Neural cell (in vitro differentiated cells): ENCODE results near the gene SH3PXD2B.

ENCODE experiments used
- CTCF ChIP-seq: fragments of 450-650 bp; IDR thresholded peaks from 2 replicates; pipeline ENCODE4 v1.5.1; 2014; ENCODE audit warnings: antibody characterized with exemption, mild to moderate bottlenecking, moderate library complexity; ENCODE audit not compliant: poor library complexity, severe bottlenecking
- EP300 ChIP-seq: fragments of 450-650 bp; conservative IDR thresholded peaks from 2 replicates; pipeline ENCODE4 v1.6.1; 2014; ENCODE audit warnings: antibody characterized with exemption, mild to moderate bottlenecking, moderate library complexity; ENCODE audit not compliant: poor library complexity, severe bottlenecking
- EZH2 ChIP-seq: fragments of 200-600, 300-800 bp; shearing (Covaris generic), sonication (generic); IDR thresholded peaks from 2 replicates; pipeline ENCODE4 v1.6.1; 2014; ENCODE audit warnings: antibody characterized with exemption, low read length, borderline replicate concordance, mild to moderate bottlenecking; ENCODE audit not compliant: insufficient read depth, poor library complexity, severe bottlenecking
- MXI1 ChIP-seq: fragments of 450-650 bp; conservative IDR thresholded peaks from 2 replicates; pipeline ENCODE4 v1.6.1; 2014; ENCODE audit warnings: antibody characterized with exemption, mild to moderate bottlenecking; ENCODE audit not compliant: poor library complexity, severe bottlenecking
- POLR2AphosphoS5 ChIP-seq: IDR thresholded peaks from 2 replicates; pipeline ENCODE4 v1.6.1; 2012
- RAD21 ChIP-seq: fragments of 450-650 bp; conservative IDR thresholded peaks from 2 replicates; pipeline ENCODE4 v1.6.1; 2014; ENCODE audit warnings: antibody characterized with exemption, mild to moderate bottlenecking, moderate library complexity
- REST ChIP-seq: IDR thresholded peaks from 2 replicates; pipeline ENCODE4 v1.6.1; 2012; ENCODE audit warnings: borderline replicate concordance
- SMC3 ChIP-seq: fragments of 450-650 bp; conservative IDR thresholded peaks from 2 replicates; pipeline ENCODE4 v1.6.1; 2014; ENCODE audit warnings: antibody characterized with exemption, mild to moderate bottlenecking, moderate library complexity; ENCODE audit not compliant: poor library complexity
- TAF1 ChIP-seq: IDR thresholded peaks from 2 replicates; pipeline ENCODE4 v1.6.1; 2012; ENCODE audit warnings: low read depth

GRCh38 chr5:172345881-172346280, 108.4 kb downstream of the SH3PXD2B start:
- no peak for TF ChIP-seq TAF1
- TF ChIP-seq CTCF, result no peak
- TF ChIP-seq RAD21, result no peak
- no peak for TF ChIP-seq POLR2AphosphoS5
- no peak for TF ChIP-seq EZH2
- TF ChIP-seq MXI1, result no peak
- no peak for TF ChIP-seq EP300
- TF ChIP-seq REST, result no peak
- no peak for TF ChIP-seq SMC3
